GM10266 (cell line): Measurements from ENCODE around the gene ANAPC7.

ENCODE experiments used
- DNase-seq: peaks from one replicate; pipeline ENCODE4 v3.0.0; 2012; ENCODE audit errors: extremely low spot score
- CTCF ChIP-seq: IDR thresholded peaks from 2 replicates; pipeline ENCODE4 v1.5.1; 2012; ENCODE audit warnings: mild to moderate bottlenecking, low read depth; ENCODE audit not compliant: control insufficient read depth, insufficient read depth; ENCODE audit errors: missing control alignments

Gene ANAPC7

GRCh38 chr12:110337912-110338710 lies 65.4 kb downstream of the ANAPC7 start:
- no peak for DNase-seq
- no peak for TF ChIP-seq CTCF

- no peak for DNase-seq
- TF ChIP-seq CTCF, result no peak
These were observed 67.9 kb downstream of the ANAPC7 start for GRCh38 chr12:110335481-110336045.

- no peak for TF ChIP-seq CTCF
- DNase-seq, result no peak
These were observed 70.3 kb downstream of the ANAPC7 start for GRCh38 chr12:110333201-110333600.

- DNase-seq, result no peak
- TF ChIP-seq CTCF, result no peak
These were observed 73.0 kb downstream of the ANAPC7 start for GRCh38 chr12:110330544-110330943.

DNA sequence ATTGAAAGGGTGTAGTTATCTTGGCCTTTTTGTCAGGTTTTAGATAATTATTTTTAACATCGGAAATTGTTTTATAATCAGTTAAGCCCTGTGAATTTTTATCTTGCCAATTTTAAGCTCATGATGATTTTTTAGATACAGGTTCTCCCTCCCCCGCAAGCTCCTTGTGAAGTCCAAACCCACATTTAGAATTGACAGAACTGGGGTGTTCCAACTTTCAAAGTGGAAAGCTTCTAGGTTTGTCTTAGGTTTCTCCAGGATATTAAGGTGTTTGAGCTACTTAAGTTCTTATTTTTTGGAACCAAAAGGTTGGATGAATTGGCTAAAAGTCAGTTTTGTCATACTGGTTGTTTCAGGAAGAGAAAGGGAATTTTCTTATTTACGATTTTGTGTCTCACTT lies 73.4 kb downstream of the ANAPC7 start:
- no peak for DNase-seq
- TF ChIP-seq CTCF, result no peak

DNA sequence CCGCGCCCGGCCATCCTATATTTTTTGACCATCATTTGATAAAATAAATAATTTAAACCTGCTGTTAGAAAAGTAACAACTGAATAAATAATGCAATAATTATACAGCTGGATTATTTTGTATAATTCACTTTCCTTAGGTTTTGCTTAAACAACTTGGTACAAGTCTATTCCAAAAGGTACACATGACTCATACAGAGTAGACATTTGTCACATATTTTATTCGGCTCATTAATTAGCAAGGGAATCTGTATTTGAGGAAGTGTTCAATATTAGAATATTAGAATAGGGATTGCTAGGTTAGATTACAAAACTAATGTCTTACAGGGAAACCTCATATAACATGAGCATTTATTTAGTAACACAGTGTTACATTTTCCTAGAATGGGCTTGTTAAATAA lies 73.8 kb downstream of the ANAPC7 start:
- no peak for DNase-seq
- no peak for TF ChIP-seq CTCF
